Fibroblast of villous mesenchyme (primary cell): ENCODE data around the gene EXT2. TPM values are rescaled to one million over a fixed set of nuclear protein-coding genes. Genes with fewer than 3 reads are reported as not detected.

Experiments used
- DNase-seq: peaks from one replicate; pipeline ENCODE4 v3.0.0-alpha.2; 2010; ENCODE audit warnings: low read depth
- H3K4me3 ChIP-seq: 2 replicates; pipeline ENCODE4 v1.5.1; 2011; ENCODE audit warnings: low read depth, mild to moderate bottlenecking, low read length
- CTCF ChIP-seq: IDR thresholded peaks from 2 replicates; pipeline ENCODE4 v1.5.1; 2012; ENCODE audit warnings: low read depth, mild to moderate bottlenecking, low read length; ENCODE audit not compliant: insufficient read depth
- total RNA-seq: library from RNA; depleted of rRNA; stranded (reverse); fragments of >200 nt; gene quantifications from 2 replicates; pipeline ENCODE4 v1.2.3, GENCODE V29; 2012

EXT2 gene
- total RNA-seq, 1 donor, result 161 TPM

- peak; percentile 54 for DNase-seq
- peak; percentile 91 for TF ChIP-seq CTCF
- H3K4me3 ChIP-seq, result no peak overlapping the region
These were observed 14.8 kb downstream of the EXT2 start for GRCh38 chr11:44110231-44110679.

- peak; percentile 36 for DNase-seq
- no peak for TF ChIP-seq CTCF
- H3K4me3 ChIP-seq, result no peak overlapping the region
These were observed 16.8 kb downstream of the EXT2 start for GRCh38 chr11:44112091-44112821.

- no peak overlapping the region for H3K4me3 ChIP-seq
- no peak for DNase-seq
- TF ChIP-seq CTCF, result no peak
These were observed 17.5 kb downstream of the EXT2 start for GRCh38 chr11:44113018-44113417.

GRCh38 chr11:44113572-44113971 lies 18.1 kb downstream of the EXT2 start:
- TF ChIP-seq CTCF, result no peak
- no peak overlapping the region for H3K4me3 ChIP-seq
- no peak for DNase-seq

GRCh38 chr11:44116234-44116830 lies 20.9 kb downstream of the EXT2 start:
- no peak for TF ChIP-seq CTCF
- no peak for DNase-seq
- no peak overlapping the region for H3K4me3 ChIP-seq

GRCh38 chr11:44120169-44120568 lies 24.7 kb downstream of the EXT2 start:
- no peak for DNase-seq
- no peak overlapping the region for H3K4me3 ChIP-seq
- peak; percentile 35 for TF ChIP-seq CTCF

- no peak for DNase-seq
- no peak overlapping the region for H3K4me3 ChIP-seq
- TF ChIP-seq CTCF, result no peak
These were observed 30.1 kb downstream of the EXT2 start for GRCh38 chr11:44125598-44125997.
